HG02588 (cell line): ENCODE data around the gene ESR1.
"Not testable (repeated sequence)": the region's sequence is repeated elsewhere in the genome, so short reads cannot be mapped to it uniquely, and the experiment has no call there.

Experiments
- ATAC-seq: cut with Tn5 transposase; IDR thresholded peaks from one replicate; pipeline ENCODE4 v1.9.1; 2021; ENCODE audit warnings: mild to moderate bottlenecking, moderate library complexity; ENCODE audit not compliant: unreplicated experiment

ESR1 gene

DNA sequence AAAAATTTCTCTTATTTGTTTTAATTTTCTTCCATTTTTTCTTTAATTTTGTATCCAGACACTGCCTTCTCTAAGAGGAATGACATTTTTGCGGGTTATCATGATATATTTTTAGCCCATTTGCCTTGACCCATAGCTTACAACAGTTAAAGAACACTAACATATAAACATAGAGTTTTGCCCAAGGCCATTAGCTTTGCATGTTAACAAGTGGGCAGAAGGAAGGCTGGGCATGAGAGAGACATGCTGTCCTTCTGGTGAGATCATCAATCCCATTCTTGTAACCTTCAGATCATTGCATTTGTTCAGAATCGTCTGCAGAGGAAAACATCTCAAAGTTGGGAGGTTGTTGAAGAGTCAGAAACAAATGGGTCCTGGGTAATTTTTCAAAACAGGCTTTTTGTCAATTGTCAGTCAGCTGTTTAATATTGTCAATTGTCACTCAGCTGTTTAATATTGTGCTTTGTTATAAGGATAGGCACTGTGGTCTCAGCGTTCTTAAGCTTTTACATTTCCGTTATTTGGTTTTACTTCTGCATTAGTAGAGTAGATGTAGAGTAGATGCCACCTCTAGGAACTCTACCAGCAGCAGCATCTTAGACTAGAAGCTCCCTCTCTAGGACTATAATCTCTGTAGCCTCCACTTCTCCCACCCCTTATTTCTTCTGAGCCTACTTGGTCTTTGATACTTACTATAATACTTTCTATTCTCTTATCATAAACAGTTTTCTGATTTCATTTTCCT is 243.1 kb downstream of the ESR1 start:
- ATAC-seq, result no peak

DNA sequence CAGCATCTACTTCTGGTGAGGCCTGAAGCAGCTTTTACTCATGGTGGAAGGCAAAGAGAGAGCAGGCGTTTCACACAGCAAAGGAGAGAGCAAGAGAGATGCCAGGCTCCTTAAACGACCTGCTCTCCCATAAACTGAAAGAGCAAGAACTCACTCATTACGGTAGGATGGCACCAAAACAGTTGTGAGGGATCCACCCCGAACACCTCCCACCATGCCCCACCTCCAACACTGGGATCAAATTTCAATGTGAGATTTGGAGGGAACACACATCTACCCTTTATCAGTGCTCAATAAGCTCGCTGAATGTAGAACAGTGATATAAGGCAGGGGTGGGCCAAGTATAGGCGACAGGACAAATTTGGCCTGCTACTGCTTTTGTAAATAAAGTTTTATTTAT is 244.6 kb downstream of the ESR1 start:
- ATAC-seq, result no peak

DNA sequence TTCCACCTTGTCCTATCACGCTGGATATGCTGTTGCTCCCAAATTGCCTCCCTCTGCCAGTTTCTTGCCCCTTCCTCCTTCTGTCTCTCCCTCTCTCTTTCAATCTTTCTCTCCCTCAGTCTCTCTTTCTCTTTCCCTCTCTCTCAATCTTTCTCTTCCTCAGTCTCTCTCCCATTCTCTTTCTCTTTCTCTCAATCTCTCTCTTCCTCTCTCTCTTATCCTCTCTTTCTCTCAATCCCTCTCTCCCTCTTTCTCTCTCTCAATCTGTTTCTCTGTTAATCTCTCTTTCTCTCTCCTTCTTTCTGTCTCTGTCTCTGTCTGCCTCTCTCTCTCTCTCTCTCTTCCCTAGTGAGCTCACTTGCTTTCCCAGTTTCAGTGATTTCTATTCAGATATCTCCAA is 245.8 kb downstream of the ESR1 start:
- ATAC-seq, result no peak

DNA sequence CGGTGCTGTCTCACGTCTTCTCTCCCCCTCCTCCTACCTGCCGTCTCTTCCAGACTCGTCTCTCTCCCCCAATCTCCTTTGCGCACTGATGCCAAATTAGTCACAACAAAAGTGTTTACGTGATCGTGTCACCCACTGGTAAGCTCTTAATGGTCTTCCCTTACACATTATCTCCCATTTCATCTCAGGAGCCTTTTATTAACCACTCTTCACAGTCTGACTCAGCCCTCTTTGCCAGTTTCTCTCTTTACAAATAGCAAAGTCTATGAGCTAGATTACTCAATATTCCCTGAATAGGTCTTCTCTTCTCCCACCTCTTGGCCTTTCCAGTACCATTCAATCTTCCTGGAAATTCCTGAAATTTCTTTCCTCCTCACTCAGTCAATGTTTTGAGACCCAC is 247.0 kb downstream of the ESR1 start:
- ATAC-seq, result no peak

DNA sequence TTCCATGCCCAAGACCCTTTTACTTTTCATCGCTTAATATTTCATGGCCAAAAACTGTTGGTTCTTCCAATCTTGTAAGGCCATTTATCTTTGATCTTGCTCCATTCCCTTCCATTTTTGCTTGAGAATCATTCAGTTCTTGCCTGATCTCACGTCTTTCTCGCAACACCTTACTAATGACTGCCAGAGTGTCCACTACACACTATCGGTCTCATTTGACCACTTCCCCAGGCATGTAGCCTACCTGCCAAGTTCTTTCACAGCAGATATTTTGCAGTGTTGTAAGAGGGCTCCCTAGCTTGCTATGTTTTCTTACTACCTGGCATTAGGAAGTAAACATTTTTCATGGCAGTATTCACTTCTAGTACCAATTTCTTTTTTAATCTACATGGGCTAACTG is 248.0 kb downstream of the ESR1 start:
- ATAC-seq, result no peak

DNA sequence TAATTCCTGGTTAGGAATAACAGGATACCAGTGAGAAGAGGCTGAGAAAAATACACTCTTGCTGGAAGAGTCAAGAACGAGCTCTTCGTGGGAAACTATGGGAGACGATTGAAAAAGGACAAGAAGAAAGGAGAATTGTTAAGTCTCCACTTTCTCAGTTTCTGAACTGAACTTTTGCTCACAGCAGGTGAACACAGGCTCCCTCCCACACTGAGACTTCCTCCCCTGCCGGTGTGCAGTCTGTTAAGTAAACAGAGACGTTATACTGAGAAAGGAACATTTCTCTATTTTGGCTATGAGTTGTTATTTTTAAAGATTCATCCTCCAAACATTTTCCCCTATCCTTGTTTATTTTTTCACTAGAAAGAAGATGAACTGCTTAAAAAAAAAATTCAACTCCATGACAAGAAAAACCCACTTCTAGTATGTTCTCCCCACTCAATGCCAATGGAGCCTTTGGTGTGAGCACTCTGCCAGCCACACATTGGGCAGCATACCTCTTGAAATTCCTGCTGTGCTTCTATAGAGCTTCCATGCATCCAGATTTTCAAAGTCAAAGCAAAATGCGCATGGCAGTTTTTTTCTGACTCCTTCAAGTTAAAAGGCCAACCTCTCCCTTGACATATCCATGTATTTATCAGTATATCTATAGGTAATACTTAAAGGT is 250.5 kb downstream of the ESR1 start:
- ATAC-seq, result no peak

DNA sequence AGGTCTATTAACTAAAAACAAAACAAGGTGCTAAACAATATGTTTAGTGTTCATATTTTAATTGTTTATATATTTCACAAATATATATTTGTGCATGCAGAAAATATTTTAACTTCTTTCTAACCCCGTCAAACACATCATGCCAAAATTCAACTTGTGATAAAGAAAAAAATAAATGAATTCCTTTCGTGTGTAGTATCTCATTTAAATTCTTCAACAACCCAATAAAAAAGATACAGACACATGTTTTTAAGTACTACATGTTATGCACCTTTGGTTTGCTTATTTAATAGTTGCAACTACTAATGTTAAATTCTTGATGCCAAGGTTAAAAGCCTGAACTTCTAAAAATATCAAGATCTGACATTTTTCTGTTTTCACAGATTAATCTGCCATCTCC is 252.4 kb downstream of the ESR1 start:
- ATAC-seq, result no peak

DNA sequence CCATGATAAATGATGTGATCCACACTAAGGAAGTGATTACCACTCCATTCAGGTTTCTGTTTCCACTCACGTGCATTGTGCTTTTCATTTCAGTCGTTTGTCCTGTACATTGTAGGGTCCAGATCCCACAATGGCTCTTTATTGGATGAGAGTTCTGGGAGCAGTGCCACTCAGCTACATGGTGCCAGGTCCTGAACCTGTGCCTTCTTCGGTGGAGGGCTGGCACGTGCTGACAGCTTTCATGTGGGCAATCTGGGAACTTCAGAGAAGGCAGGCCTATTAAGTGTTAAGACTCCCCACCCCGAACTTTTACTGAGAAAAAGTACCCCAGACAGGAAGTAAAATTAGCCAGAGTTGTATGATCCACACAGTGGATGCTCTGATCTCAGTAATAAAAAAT is 255.0 kb downstream of the ESR1 start:
- no peak for ATAC-seq

DNA sequence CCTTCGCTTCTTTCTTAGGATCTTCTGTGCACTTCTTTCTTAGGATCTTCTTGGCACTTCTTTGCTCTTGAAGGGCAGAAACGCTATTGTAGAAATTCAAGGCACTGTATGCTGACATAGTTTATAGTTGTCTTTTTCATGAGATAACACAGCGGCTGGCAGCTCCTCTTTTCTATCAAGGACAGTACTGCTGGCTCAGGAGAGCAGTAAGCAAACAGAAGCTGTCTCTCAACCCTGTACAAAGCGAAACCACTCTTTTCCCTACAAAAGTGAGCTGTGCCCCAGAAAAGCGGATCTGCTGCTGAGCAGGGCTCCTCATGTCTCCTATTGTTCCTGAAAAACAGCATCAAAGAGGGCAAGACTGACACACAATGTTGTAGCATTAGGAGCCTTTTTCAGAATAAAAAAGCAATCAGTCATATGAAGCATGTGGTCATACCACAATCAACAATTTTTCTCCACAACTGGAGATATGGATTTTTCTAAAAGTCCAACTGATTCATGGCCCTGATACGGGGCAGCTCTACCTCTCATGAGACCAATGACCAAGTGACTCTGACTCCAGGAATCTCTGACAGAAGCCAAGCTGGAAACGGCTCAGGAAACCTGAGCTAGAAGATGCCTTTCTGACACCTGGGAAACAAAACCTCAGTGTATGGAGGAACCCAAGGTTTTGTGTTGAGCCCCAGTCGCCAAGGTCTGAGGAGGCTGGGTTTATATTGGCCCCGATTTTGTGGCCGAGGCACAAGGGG is 255.9 kb downstream of the ESR1 start:
- ATAC-seq, result no peak

DNA sequence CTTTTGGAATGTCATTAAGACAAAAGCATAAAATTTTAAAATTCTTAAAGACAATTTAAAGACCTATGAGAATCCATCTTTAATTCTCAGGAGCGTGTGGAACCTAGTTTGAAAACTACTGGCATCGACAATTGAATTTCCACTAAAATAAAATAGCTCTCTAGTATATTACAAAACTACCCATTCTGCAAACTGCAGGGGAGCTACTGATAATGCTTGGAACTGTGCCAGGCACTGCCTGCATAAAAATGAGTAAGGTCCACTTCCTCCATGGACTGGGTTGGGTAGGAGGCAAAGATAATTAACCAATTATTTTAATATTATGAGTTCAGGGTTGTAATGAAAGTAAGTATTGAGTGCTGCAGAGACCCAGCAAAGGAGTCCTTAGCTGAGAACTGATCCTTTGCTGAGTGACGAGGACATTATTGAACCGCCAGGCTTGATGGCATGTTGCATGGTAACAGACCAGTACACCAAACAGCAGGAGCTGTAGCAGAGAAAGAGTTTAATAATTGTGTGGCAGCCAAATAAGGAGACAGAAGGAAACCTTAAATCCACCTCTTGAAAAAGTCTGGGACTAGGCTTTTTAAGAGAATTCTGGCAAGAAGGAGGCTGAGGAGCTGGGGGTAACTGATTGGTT is 261.3 kb downstream of the ESR1 start:
- no peak for ATAC-seq

DNA sequence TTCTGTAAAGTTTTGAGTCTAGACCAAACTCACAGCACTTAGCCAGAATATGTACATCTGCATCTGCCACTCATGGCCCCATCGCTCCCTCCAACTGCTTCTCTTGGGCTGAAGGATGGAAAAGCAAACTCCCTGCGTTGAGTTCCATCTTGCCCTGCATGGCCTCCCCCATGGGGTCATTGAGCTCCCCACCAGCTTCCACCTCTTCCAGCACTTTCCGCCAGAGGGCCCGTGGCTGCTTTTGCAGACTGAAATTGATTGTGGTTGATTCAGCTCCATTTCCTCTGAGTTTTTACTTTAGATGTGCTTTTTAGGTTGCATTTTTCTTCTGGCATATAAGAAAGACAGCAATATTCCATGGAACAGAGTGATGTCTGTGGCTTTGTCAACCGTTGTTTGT is 263.1 kb downstream of the ESR1 start:
- no peak for ATAC-seq

DNA sequence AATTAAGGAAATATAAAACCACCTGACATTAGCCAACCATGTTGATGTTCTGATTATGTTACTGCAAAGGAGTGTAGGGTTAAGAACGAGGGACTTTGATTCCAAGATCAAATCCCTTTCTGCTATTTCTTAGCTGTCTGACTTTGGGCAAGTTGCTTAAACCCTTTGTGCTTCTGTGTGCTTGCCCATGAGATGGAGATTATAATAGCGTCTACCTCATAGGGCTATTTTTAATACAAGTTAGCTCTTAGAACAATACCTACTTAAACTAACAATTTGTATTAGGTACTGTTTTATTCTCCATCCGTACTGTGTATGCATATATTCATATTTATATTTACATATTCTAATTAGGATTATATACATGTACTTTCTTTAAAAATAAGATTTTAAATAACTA is 263.8 kb downstream of the ESR1 start:
- no peak for ATAC-seq

DNA sequence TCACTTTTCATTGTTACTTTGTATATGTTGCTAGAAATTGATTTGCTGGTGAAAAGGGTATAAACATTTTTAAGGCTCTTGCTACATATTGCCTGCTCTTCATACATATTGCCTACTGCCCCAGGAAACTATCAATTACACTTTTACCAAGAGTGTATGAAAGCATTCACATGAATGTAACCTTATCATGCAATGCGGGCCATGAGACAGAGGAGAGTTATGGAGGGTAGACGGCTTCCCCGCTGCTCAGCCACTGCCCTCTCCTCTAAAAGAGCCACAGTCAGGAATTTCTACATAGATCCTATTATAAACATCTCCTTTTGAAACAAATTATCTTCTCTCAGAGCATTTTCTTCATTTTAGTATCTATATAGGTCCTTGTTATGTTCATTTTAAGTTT is 264.4 kb downstream of the ESR1 start:
- no peak for ATAC-seq

DNA sequence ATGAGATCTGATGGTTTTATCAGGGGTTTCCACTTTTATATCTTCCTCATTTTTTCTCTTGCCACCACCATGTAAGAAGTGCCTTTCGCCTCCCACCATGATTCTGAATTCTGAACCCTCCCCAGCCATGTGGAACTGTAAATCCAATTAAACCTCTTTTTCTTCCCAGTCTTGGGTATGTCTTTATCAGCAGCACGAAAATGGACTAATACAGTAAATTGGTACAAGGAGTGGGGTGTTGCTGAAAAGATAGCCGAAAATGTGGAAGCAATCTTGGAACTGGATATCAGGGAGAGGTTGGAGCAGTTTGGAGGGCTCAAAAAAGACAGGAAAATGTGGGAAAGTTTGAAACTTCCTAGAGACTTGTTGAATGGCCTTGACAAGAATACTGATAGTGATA is 268.8 kb downstream of the ESR1 start:
- ATAC-seq, result not testable (repeated sequence)

DNA sequence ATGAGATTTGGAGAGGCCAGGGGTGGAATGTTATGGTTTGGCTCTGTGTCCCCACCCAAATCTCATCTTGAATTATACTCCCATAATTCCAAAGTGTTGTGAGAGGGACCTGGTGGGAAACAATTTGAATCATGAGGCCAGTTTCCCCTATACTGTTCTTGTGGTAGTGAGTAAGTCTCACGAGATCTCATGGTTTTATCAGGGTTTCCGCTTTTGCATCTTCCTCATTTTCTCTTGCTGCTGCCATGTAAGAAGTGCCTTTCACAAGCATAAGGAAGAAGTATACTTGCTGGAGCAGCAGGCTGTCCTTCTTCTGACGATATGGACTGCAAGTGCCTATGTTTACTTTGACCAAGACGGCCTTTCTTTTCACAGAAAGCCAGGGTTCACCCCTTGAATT is 270.5 kb downstream of the ESR1 start:
- no peak for ATAC-seq

DNA sequence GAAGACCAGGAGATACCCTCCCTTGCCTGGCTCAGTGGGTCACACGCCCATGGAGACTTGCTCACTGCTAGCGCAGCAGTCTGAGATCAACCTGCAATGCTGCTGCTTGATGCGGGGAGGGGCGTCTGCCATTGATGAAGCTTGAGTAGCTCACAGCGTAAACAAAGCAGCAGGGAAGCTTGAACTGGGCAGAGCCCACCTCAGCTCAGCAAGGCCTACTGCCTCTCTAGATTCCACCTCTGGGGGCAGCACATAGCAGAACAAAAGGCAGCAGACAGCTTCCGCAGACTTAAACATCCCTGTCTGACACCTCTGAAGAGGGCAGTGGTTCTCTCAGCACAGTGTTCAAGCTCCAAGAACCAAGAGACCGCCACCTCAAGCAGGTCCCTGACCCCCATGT is 271.3 kb downstream of the ESR1 start:
- ATAC-seq, result no peak

DNA sequence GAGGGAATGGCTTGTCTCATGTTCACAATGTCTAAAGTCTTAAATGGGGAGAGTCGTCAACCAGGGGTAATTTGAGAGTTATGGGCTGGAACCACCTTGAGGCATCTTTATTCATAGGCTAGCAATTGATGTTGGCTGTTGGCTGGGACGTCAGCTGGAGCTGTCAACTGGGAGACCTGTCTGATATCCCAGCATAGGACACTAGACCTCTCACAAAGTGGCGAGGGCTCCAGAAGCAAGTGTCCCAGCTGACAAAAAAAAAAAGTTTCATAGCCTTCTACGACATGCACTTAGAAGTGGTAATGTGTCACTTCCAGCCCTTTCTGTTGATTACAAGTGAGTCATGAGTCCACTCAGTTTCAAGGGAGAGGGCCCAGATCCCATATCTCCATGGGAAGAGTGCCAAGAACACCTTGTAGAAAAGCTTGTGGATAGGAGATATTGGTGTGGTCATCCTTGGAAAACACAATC is 278.0 kb downstream of the ESR1 start:
- ATAC-seq, result no peak

DNA sequence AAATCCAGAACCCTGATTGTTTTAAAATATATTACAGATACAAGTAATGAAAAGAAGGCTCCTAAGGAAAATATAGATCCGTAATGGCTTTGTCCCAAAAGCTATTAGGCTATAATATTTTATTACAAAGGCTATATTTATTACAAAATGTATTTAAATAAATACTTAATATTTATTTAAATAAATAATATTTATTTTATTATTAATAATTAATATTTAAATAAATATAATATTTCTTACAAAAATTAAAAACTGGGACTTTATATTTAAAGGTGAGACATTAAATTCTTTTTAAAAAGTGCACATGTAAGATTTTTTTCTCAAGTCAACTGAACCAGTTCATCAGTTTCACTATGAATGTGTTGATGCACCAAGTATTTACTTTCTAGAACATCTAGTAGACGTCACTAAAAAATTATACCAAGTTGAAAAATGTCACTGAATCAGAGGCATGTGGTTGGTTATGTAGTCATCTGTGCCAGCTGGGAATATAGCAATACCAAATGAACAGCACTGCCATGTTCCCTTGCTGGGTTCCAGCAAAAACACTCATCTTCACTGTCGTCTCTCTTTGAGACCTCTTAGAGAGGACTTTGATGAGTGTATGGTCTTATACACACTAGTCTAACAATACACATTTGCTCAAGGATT is 278.9 kb downstream of the ESR1 start:
- ATAC-seq, result no peak

DNA sequence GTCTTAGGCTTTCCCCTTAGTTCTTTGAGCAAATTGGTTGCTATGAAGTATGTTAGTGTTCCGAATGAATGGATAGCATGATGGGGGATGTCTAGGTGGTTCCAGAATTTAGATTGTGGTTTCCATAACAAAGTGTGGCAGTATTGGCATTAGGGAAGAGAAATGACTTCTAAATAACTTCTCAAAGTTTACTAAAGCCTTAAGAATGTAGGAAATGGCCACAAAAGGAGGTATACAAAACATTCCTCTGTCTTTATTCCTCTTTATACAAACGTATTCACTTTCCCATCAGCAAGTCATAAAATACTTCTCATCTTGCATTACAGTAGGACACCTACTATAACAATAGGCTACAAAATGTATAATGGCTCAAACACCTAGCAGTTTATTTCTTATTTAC is 279.6 kb downstream of the ESR1 start:
- ATAC-seq, result no peak

DNA sequence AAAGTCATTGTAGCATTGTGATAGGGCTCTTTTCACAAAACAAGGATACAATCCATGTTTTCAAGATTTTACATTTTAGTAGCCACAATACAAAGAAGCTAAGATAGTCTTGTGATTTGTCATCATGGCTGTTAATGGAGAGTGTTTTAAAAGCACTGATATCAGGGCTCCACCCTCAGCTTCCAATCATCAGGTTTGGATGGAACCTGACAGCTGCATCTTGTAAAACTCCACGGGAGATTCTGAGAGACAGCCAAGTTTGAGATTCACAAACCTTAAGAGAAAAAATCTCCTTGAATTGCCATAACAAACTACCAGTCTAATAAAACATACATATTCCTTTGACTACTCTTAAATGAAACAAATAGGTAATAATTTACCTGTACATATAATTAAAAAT is 280.2 kb downstream of the ESR1 start:
- no peak for ATAC-seq

DNA sequence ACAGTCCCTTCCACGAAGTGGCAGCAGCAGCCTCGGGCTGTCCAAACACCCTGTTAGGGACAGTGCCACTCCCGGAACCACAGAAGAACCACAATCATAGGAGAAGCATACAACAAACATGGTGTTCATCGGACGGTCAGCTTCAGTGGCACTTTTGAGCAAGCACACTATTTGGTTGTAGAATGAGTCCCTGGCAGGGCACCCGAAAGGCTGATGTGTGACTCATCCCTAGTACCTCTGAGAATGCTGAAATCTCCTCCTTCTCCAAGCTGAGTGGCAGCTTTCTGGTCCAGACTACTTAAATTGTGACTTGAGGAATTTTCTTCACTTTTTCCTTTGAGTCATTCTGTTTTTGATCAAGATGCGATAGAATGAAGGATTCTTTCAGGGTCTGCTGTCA is 282.5 kb downstream of the ESR1 start:
- no peak for ATAC-seq
